Measurements from ENCODE around the gene DNAH3. TPM values are rescaled to one million over a fixed set of nuclear protein-coding genes. Genes with fewer than 3 reads are reported as not detected.
"Not testable (repeated sequence)": the region's sequence is repeated elsewhere in the genome, so short reads cannot be mapped to it uniquely, and the experiment has no call there.

DNAH3 gene
- total and polyA plus RNA-seq, 2 donors, result 0.16 to 0.37 TPM

DNA sequence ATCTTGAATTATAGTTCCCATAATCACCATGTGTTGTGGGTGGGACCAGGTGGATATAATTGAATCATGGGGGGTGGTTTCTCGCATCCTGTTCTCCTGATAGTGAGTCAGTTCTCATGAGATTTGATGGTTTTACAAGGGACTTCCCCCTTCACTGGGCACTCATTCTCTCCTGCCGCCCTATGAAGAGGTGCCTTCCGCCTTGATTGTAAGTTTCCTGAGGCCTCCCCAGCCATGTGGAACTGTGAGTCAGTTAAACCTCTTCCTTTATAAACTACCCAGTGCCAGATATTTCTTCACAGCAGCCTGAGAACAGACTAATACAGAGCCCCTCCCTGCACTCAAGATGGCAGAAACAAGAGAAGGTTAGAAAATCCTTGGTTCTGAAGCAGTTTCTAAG lies 34.2 kb upstream of the DNAH3 start:
- no peak overlapping the region for H3K4me3 ChIP-seq (ENCODE audit: low read depth, low read length)
- no peak overlapping the region for H3K27ac ChIP-seq (ENCODE audit: low read depth)
- no peak for DNase-seq (ENCODE audit: extremely low spot score)
- peaks cover 7% of the 10 kb centered on the region for H3K36me3 ChIP-seq (ENCODE audit: insufficient read depth)
- 82% methylated on average over 3 of the region's 3 CpGs for WGBS
- H3K4me1 ChIP-seq (ENCODE audit: insufficient read depth), result no peaks in the 10 kb centered on the region

GRCh38 chr16:21183995-21184394 lies 33.3 kb upstream of the DNAH3 start:
- no peaks in the 10 kb centered on the region for H3K4me1 ChIP-seq (ENCODE audit: insufficient read depth)
- WGBS, result 87% methylated on average over 3 of the region's 3 CpGs

DNA sequence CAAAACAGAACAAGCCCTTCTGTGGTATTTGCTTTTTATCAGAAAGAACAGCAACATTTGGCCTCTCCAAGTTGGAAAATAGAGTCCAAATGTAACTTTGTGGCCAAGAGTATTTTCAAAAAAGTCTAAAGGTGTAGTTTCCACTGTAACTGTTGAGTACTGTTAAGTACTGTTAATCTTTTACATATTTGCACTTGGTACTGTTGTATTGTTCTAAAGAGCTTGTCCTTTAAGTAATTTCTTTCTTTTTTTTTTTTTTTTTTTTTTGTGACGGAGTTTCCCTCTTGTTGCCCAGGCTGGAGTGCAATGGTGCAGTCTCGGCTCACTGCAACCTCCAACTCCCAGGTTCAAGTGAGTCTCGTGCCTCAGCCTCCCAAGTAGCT lies 29.3 kb upstream of the DNAH3 start:
- Histone ChIP-seq H3K4me1 (ENCODE audit: insufficient read depth) (no peaks in the 10 kb centered on the region), H3K4me3 (ENCODE audit: low read depth, low read length) (no peak overlapping the region), H3K27ac (ENCODE audit: low read depth) (no peak overlapping the region), H3K36me3 (ENCODE audit: insufficient read depth) (peaks cover 8% of the 10 kb centered on the region)
- WGBS, result 96% methylated on average over 3 of the region's 3 CpGs
- no peak for DNase-seq (ENCODE audit: extremely low spot score)

More at GRCh38 chr16:21183995-21184394, 33.3 kb upstream of the DNAH3 start:
- DNase-seq (ENCODE audit: extremely low spot score), result no peak
- H3K4me3 ChIP-seq (ENCODE audit: low read depth, low read length), result no peak overlapping the region
- no peak overlapping the region for H3K27ac ChIP-seq (ENCODE audit: low read depth)
- H3K36me3 ChIP-seq (ENCODE audit: insufficient read depth), result peaks cover 7% of the 10 kb centered on the region

GRCh38 chr16:21179126-21179982 lies 28.7 kb upstream of the DNAH3 start:
- Histone ChIP-seq H3K27ac (ENCODE audit: low read depth) (no peak overlapping the region), H3K4me3 (ENCODE audit: low read depth, low read length) (no peak overlapping the region), H3K4me1 (ENCODE audit: insufficient read depth) (no peaks in the 10 kb centered on the region), H3K36me3 (ENCODE audit: insufficient read depth) (peaks cover 10% of the 10 kb centered on the region)
- DNase-seq (ENCODE audit: extremely low spot score), result no peak
- WGBS, result 82% methylated on average over 13 of the region's 13 CpGs

DNA sequence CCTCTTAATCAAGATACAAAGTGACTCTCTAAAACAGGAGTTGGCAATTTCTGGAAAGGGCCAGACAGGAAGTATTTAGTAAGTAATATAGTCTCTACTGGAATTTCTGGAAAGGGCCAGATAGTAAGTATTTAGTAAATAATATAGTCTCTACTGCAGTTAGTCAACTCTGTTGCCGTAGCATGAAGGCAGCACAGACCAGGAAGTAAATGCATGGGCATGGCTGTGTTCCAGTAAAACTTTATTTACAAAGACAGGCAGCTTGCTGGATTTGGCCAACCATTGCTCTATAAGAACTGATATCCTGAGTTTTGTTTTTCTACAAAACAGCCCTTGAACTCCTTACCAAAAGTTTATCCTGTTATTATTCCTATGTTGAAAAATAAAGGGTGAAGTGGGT lies 24.8 kb upstream of the DNAH3 start:
- H3K4me1 ChIP-seq (ENCODE audit: insufficient read depth), result no peaks in the 10 kb centered on the region
- H3K27ac ChIP-seq (ENCODE audit: low read depth), result no peak overlapping the region
- WGBS, result 42% methylated on average over 1 of the region's 1 CpG
- H3K36me3 ChIP-seq (ENCODE audit: insufficient read depth), result peaks cover 5% of the 10 kb centered on the region
- no peak for DNase-seq (ENCODE audit: extremely low spot score)
- H3K4me3 ChIP-seq (ENCODE audit: low read depth, low read length), result no peak overlapping the region

DNA sequence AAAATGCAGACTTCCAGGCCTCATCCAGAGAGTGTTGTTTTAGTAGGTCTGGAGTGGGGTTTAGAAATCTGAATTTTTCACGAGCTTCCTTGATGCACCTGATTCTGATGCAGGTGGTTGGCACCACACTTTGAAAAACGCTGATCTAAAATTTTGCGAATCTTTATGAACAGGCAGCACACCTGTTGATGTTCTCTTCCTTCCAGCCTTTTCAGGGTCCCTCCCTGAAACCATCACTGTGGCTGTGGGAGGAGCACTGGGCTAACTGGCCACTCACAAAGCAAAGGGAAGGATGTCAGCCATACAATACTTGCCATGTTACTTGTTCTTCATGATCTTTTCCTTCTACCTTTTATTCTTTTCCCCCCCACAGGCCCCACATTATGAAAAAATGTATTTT lies 22.0 kb upstream of the DNAH3 start:
- Histone ChIP-seq H3K36me3 (ENCODE audit: insufficient read depth) (peaks cover 5% of the 10 kb centered on the region), H3K27ac (ENCODE audit: low read depth) (no peak overlapping the region), H3K4me1 (ENCODE audit: insufficient read depth) (no peaks in the 10 kb centered on the region), H3K4me3 (ENCODE audit: low read depth, low read length) (no peak overlapping the region)
- WGBS, result 92% methylated on average over 3 of the region's 3 CpGs
- no peak for DNase-seq (ENCODE audit: extremely low spot score)

DNA sequence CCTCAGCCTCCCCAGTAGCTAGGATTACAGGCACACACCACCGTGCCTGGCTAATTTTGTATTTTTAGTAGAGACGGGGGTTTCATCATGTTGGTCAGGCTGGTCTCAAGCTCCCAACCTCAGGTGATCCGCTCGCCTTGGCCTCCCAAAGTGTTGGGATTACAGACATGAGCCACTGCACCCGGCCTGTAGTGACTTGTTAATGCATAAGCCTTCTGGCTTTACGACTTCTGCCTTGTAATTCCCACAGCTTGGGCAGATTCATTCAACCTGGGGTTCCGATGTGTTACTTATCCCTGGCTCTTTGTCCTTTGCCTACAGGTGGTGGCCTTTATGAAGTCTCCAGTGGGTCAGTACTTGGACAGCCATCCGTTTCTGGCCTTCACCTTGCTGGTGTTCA lies 19.5 kb upstream of the DNAH3 start:
- H3K4me3 ChIP-seq (ENCODE audit: low read depth, low read length); H3K36me3 ChIP-seq (ENCODE audit: insufficient read depth); DNase-seq (ENCODE audit: extremely low spot score); H3K4me1 ChIP-seq (ENCODE audit: insufficient read depth); H3K27ac ChIP-seq (ENCODE audit: low read depth): not testable (repeated sequence)
- 91% methylated on average over 8 of the region's 8 CpGs for WGBS

DNA sequence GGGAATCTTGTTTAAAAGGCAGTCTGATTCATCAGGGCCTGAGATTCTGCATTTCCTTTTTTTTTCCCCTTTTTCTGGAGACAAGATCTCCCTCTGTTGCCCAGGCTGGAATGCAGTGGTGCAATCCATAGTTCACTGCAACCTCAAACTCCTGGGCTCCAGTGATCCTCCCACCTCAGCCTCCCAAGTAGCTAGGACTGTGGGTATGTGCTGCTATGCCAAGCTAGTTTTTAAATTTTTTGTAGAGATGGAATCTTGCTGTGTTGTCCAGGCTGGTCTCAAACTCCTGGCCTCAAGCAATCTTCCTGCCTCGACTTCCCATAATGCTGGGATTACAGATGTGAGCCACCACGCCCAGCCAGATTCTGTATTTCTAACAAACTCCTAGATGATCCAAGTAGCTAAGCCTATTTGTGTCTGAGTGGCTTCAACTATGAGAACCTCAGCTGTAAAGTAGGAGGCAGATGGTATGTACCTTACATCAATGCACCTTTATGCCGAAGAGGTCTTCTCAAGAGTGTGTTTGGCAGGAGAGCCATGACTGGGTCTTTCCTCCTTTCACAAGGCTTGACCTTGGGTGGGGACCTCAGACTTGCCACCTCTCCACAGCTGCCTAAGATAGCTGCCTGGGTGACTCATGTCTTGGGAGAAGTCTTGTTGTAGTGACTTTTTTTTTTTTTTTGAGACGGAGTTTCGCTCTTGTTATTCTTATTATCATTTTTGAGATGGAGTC lies 18.8 kb upstream of the DNAH3 start:
- Histone ChIP-seq H3K4me3 (ENCODE audit: low read depth, low read length) (no peak overlapping the region), H3K27ac (ENCODE audit: low read depth) (no peak overlapping the region), H3K36me3 (ENCODE audit: insufficient read depth) (peaks cover 1% of the 10 kb centered on the region), H3K4me1 (ENCODE audit: insufficient read depth) (no peaks in the 10 kb centered on the region)
- DNase-seq (ENCODE audit: extremely low spot score), result no peak
- WGBS, result 87% methylated on average over 5 of the region's 5 CpGs

DNA sequence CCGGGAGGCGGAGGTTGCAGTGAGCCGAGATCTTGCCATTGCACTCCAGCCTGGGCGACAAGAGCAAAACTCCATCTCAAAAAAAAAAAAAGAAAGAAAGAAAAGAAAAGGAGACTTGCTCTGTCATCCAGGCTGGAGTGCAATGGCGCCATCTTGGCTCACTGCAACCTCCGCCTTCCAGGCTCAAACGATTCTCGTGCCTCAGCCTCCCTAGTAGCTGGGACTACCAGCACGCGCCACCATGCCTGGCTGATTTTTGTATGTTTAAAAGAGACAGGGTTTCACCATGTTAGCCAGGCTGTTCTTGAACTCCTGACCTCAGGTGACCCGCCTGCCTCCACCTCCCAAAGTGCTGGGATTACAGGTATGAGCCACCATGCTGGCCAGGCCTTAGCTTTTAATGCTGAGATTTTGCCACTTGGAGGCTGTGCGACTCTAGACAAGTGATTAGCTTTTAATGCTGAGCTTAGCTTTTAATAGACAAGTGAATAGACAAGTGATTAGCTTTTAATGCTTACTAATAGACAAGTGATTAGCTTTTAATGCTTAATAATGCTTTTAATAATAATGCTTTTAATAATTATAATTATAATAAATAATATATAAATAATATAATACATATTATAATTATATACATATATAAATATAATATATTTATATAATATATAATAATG lies 17.4 kb upstream of the DNAH3 start:
- Histone ChIP-seq H3K36me3 (ENCODE audit: insufficient read depth) (no peaks in the 10 kb centered on the region), H3K27ac (ENCODE audit: low read depth) (no peak overlapping the region), H3K4me3 (ENCODE audit: low read depth, low read length) (no peak overlapping the region), H3K4me1 (ENCODE audit: insufficient read depth) (no peaks in the 10 kb centered on the region)
- WGBS, result 96% methylated on average over 12 of the region's 12 CpGs
- no peak for DNase-seq (ENCODE audit: extremely low spot score)

GRCh38 chr16:21167360-21167759 lies 16.7 kb upstream of the DNAH3 start:
- Histone ChIP-seq H3K27ac (ENCODE audit: low read depth) (no peak overlapping the region), H3K4me1 (ENCODE audit: insufficient read depth) (no peaks in the 10 kb centered on the region), H3K4me3 (ENCODE audit: low read depth, low read length) (no peak overlapping the region), H3K36me3 (ENCODE audit: insufficient read depth) (no peaks in the 10 kb centered on the region)
- 89% methylated on average over 9 of the region's 9 CpGs for WGBS
- DNase-seq (ENCODE audit: extremely low spot score), result no peak

DNA sequence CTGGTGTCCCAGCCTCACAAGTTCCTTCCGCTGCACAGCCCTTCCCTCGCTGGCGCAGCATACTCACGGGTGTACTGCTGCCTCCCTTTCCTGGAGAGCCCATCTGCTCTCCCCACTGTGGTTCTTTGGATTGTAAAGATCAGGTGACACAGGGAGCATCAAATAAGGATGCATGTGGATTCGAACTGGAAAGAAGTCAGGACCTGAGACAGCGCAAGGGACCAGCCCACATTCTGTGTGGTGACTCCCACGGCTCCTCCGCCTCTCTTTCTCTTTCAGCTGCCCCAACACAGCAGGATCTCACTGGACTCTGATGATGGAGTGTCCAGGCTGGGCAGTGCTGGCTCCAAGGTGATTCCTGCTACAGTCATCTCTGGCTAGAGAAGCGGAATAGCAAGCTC lies 15.9 kb upstream of the DNAH3 start:
- no peak overlapping the region for H3K4me3 ChIP-seq (ENCODE audit: low read depth, low read length)
- no peak overlapping the region for H3K27ac ChIP-seq (ENCODE audit: low read depth)
- DNase-seq (ENCODE audit: extremely low spot score), result no peak
- no peaks in the 10 kb centered on the region for H3K4me1 ChIP-seq (ENCODE audit: insufficient read depth)
- 82% methylated on average over 9 of the region's 9 CpGs for WGBS
- no peaks in the 10 kb centered on the region for H3K36me3 ChIP-seq (ENCODE audit: insufficient read depth)

DNA sequence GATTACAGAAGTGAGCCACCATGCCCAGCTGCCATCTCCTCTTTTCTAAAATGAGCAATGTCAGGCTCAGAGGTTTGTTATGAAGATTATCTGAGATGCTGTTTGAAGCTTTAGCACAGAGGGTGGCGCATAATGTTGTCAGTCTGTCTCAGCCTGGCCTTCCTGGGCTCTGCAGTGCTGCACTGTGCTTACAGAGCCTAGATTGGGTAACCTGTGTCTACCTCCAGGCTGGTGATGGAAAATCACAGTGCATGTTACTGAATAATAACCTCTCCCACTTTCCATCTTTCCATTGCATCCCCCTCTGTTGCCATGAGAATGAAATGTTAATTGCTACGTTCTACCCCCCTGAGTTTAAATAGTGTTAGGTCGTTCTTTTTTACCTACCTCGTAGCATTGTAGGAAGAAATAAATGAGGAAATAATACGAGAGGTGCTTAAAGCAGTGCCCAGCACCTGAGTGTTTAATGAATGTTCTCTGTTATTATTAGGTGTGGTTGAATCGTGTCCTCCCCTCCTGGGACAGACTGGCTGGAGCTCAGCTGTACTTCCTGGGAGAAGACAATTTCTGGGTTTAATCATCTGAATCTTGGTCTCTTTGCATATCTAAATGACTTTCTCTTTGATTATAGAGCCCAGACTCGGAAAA lies 14.0 kb upstream of the DNAH3 start:
- Histone ChIP-seq H3K27ac (ENCODE audit: low read depth) (no peak overlapping the region), H3K4me3 (ENCODE audit: low read depth, low read length) (no peak overlapping the region), H3K36me3 (ENCODE audit: insufficient read depth) (no peaks in the 10 kb centered on the region), H3K4me1 (ENCODE audit: insufficient read depth) (no peaks in the 10 kb centered on the region)
- no peak for DNase-seq (ENCODE audit: extremely low spot score)
- 91% methylated on average over 7 of the region's 7 CpGs for WGBS

DNA sequence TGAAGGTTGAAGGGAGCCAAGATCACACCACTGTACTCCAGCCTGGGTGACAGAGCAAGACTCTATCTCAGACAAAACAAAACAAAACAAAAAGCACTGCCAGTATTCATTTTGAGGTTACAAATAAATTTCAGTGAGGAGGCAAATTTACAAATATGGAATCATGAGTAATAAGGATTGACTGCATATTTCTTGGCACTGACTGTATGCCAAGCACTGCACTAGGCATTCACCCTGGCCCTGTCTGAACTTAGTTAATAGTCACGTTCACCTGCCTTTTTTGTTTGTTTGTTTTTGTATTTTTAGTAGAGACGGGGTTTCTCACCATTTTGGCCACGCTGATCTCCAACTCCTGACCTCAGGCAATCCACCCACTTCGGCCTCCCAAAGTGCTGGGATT lies 12.9 kb upstream of the DNAH3 start:
- Histone ChIP-seq H3K4me1 (ENCODE audit: insufficient read depth) (no peaks in the 10 kb centered on the region), H3K36me3 (ENCODE audit: insufficient read depth) (no peaks in the 10 kb centered on the region), H3K4me3 (ENCODE audit: low read depth, low read length) (no peak overlapping the region), H3K27ac (ENCODE audit: low read depth) (no peak overlapping the region)
- WGBS, result 87% methylated on average over 4 of the region's 4 CpGs
- no peak for DNase-seq (ENCODE audit: extremely low spot score)

All from urinary bladder (tissue), 4 donors.